Uterus (tissue), 2 donors: ENCODE results near the gene RNF187.

Experiments used
- POLR2A ChIP-seq, 2 donors: fragments of 450-650 bp; IDR thresholded peaks; one replicate each; pipeline ENCODE4 v1.6.1; 2016; ENCODE audit warnings: antibody characterized with exemption in 2 of 2, mild to moderate bottlenecking in 1 of 2, moderate library complexity in 1 of 2
- TF ChIP-seq, protein P1 (sequence below), 4 experiments: fragments of 200-600 bp in 2 of 4; fragments of 450-650 bp in 2 of 4; sonication (generic) in 2 of 4; IDR thresholded peaks; one replicate each; pipeline ENCODE4 v1.5.1; 2016 to 2019; ENCODE audit warnings: antibody characterized with exemption in 4 of 4, mild to moderate bottlenecking in 2 of 4, moderate library complexity in 1 of 4

GRCh38 chr1:228507961-228508652, 20.9 kb downstream of the RNF187 start:
- TF ChIP-seq, protein P1, sequence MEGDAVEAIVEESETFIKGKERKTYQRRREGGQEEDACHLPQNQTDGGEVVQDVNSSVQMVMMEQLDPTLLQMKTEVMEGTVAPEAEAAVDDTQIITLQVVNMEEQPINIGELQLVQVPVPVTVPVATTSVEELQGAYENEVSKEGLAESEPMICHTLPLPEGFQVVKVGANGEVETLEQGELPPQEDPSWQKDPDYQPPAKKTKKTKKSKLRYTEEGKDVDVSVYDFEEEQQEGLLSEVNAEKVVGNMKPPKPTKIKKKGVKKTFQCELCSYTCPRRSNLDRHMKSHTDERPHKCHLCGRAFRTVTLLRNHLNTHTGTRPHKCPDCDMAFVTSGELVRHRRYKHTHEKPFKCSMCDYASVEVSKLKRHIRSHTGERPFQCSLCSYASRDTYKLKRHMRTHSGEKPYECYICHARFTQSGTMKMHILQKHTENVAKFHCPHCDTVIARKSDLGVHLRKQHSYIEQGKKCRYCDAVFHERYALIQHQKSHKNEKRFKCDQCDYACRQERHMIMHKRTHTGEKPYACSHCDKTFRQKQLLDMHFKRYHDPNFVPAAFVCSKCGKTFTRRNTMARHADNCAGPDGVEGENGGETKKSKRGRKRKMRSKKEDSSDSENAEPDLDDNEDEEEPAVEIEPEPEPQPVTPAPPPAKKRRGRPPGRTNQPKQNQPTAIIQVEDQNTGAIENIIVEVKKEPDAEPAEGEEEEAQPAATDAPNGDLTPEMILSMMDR (IDR thresholded peaks at IDR 0.05) = no peak
- TF ChIP-seq POLR2A (IDR thresholded peaks at IDR 0.05) = no peak
